ENCODE data around the gene SLC41A2.

SLC41A2 gene

GRCh38 chr12:104930388-104931326, 27.4 kb downstream of the SLC41A2 start:
- no peak for DNase-seq (ENCODE audit: low read depth in 2 of 2)

GRCh38 chr12:104929977-104930376, 28.1 kb downstream of the SLC41A2 start:
- no peak for DNase-seq (ENCODE audit: low read depth in 2 of 2)

- no peak for DNase-seq (ENCODE audit: low read depth in 2 of 2)
These were observed 28.7 kb downstream of the SLC41A2 start for GRCh38 chr12:104929368-104929767.

- DNase-seq (ENCODE audit: low read depth in 2 of 2) = no peak
These were observed 29.9 kb downstream of the SLC41A2 start for GRCh38 chr12:104928036-104928745.

GRCh38 chr12:104925501-104925900, 32.6 kb downstream of the SLC41A2 start:
- DNase-seq (ENCODE audit: low read depth in 2 of 2) = no peak

- DNase-seq (ENCODE audit: low read depth in 2 of 2) = no peak
These were observed 36.8 kb downstream of the SLC41A2 start for GRCh38 chr12:104921340-104921739.

- DNase-seq (ENCODE audit: low read depth in 2 of 2) = no peak
These were observed 46.1 kb downstream of the SLC41A2 start for GRCh38 chr12:104911942-104912341.

- no peak for DNase-seq (ENCODE audit: low read depth in 2 of 2)
These were observed 47.8 kb downstream of the SLC41A2 start for GRCh38 chr12:104910196-104910840.

GRCh38 chr12:104909761-104910160, 48.3 kb downstream of the SLC41A2 start:
- no peak for DNase-seq (ENCODE audit: low read depth in 2 of 2)

All from stimulated activated CD8-positive, alpha-beta memory T cell treated with anti-CD3 and anti-CD28 coated beads, Interleukin-2, amount 100 ng/mL, for 1 hour (primary cell).